ENCODE measurements around the gene INPP5A.
"Not testable (repeated sequence)": the region's sequence is repeated elsewhere in the genome, so short reads cannot be mapped to it uniquely, and the experiment has no call there.

Gene INPP5A

GRCh38 chr10:132537684-132538001, at the start of gene INPP5A:
Gene INPP5A, plus strand, starts transcription at chr10:132537787. Its CDS starts 310 bp downstream, at chr10:132538097.
- DNase-seq (ENCODE audit: extremely low spot score, insufficient read length, low read depth), result peak; percentile 96
- no peak for FAIRE-seq

- DNase-seq (ENCODE audit: extremely low spot score, insufficient read length, low read depth), result no peak
- no peak for FAIRE-seq
Observed at GRCh38 chr10:132488231-132488821, 49.3 kb upstream of the INPP5A start.

- no peak for FAIRE-seq
Observed at GRCh38 chr10:132489053-132489703, 48.4 kb upstream of the INPP5A start.

GRCh38 chr10:132489704-132490534, 47.7 kb upstream of the INPP5A start:
- FAIRE-seq (no peak), DNase-seq (ENCODE audit: extremely low spot score, insufficient read length, low read depth) (no peak)

More at GRCh38 chr10:132489053-132489703, 48.4 kb upstream of the INPP5A start:
- no peak for DNase-seq (ENCODE audit: extremely low spot score, insufficient read length, low read depth)

GRCh38 chr10:132491534-132491933, 46.1 kb upstream of the INPP5A start:
- not testable (repeated sequence) for DNase-seq (ENCODE audit: extremely low spot score, insufficient read length, low read depth); FAIRE-seq

GRCh38 chr10:132492323-132493025, 45.1 kb upstream of the INPP5A start:
- FAIRE-seq (no peak), DNase-seq (ENCODE audit: extremely low spot score, insufficient read length, low read depth) (no peak)

- DNase-seq (ENCODE audit: extremely low spot score, insufficient read length, low read depth), result no peak
- FAIRE-seq, result no peak
Observed at GRCh38 chr10:132493246-132493755, 44.3 kb upstream of the INPP5A start.

- DNase-seq (ENCODE audit: extremely low spot score, insufficient read length, low read depth), result no peak
- no peak for FAIRE-seq
Observed at GRCh38 chr10:132493756-132494290, 43.8 kb upstream of the INPP5A start.

- DNase-seq (ENCODE audit: extremely low spot score, insufficient read length, low read depth) (no peak), FAIRE-seq (no peak)
Observed at GRCh38 chr10:132494866-132495630, 42.5 kb upstream of the INPP5A start.

- FAIRE-seq, result no peak
- DNase-seq (ENCODE audit: extremely low spot score, insufficient read length, low read depth), result no peak
Observed at GRCh38 chr10:132496360-132497062, 41.1 kb upstream of the INPP5A start.

- FAIRE-seq, result no peak
- no peak for DNase-seq (ENCODE audit: extremely low spot score, insufficient read length, low read depth)
Observed at GRCh38 chr10:132497063-132497680, 40.4 kb upstream of the INPP5A start.

GRCh38 chr10:132497861-132498561, 39.6 kb upstream of the INPP5A start:
- no peak for FAIRE-seq
- DNase-seq (ENCODE audit: extremely low spot score, insufficient read length, low read depth), result no peak

- no peak for DNase-seq (ENCODE audit: extremely low spot score, insufficient read length, low read depth)
- no peak for FAIRE-seq
Observed at GRCh38 chr10:132498562-132499366, 38.8 kb upstream of the INPP5A start.

GRCh38 chr10:132499367-132499685, 38.3 kb upstream of the INPP5A start:
- DNase-seq (ENCODE audit: extremely low spot score, insufficient read length, low read depth) (no peak), FAIRE-seq (no peak)

- FAIRE-seq (no peak), DNase-seq (ENCODE audit: extremely low spot score, insufficient read length, low read depth) (no peak)
Observed at GRCh38 chr10:132500781-132501415, 36.7 kb upstream of the INPP5A start.

- no peak for DNase-seq (ENCODE audit: extremely low spot score, insufficient read length, low read depth)
- FAIRE-seq, result no peak
Observed at GRCh38 chr10:132502544-132503300, 34.9 kb upstream of the INPP5A start.

All from GM18507 (cell line).